A549 (cell line): ENCODE measurements around the gene TMEM191B.
"Not testable (repeated sequence)": the region's sequence is repeated elsewhere in the genome, so short reads cannot be mapped to it uniquely, and the experiment has no call there.

ENCODE experiments used
- CTCF ChIP-seq: fragments of >200 bp; sonication (Bioruptor Twin); formaldehyde crosslinking; IDR thresholded peaks from 3 replicates; pipeline ENCODE4 v1.5.1; 2016
- ESRRA ChIP-seq: fragments of 150-350 bp; IDR thresholded peaks from 2 replicates; pipeline ENCODE4 v1.6.1; 2014; ENCODE audit warnings: mild to moderate bottlenecking, low read length, borderline replicate concordance
- JUN ChIP-seq, 2 experiments: fragments of >200 bp; sonication (Bioruptor Twin); formaldehyde crosslinking; IDR thresholded peaks; 2 replicates in 1 of 2; 3 replicates in 1 of 2; pipeline ENCODE4 v1.6.1; 2016 to 2017
- KDM1A ChIP-seq: fragments of 200-600 bp; sonication (generic); IDR thresholded peaks from 2 replicates; pipeline ENCODE4 v1.6.1; 2016; ENCODE audit warnings: low read depth, mild to moderate bottlenecking
- MAFK ChIP-seq: fragments of 450-650 bp; IDR thresholded peaks from 2 replicates; pipeline ENCODE4 v1.6.1; 2014; ENCODE audit not compliant: partially characterized antibody
- PBX3 ChIP-seq: IDR thresholded peaks from 2 replicates; pipeline ENCODE4 v1.6.1; 2012
- POLR2A ChIP-seq: IDR thresholded peaks from 2 replicates; pipeline ENCODE4 v1.6.1; 2012; ENCODE audit warnings: mild to moderate bottlenecking, low read length
- REST ChIP-seq: fragments of 200-600 bp; sonication (generic); IDR thresholded peaks from 2 replicates; pipeline ENCODE4 v1.6.1; 2016; ENCODE audit warnings: antibody characterized with exemption, mild to moderate bottlenecking, moderate library complexity
- SMC3 ChIP-seq: fragments of >200 bp; sonication (Bioruptor Twin); formaldehyde crosslinking; IDR thresholded peaks from 3 replicates; pipeline ENCODE4 v1.6.1; 2018; ENCODE audit warnings: inconsistent platforms

GRCh38 chr22:18575686-18576085 lies 48.1 kb downstream of the TMEM191B start:
- TF ChIP-seq CTCF; REST; POLR2A; JUN (IDR thresholded peaks at IDR 0.05); MAFK; SMC3; ESRRA; KDM1A; PBX3: not testable (repeated sequence)
